Stomach (tissue), 19 donors: Measurements from ENCODE around the gene FGF23. TPM values are rescaled to one million over a fixed set of nuclear protein-coding genes. Genes with fewer than 3 reads are reported as not detected.
A peak's percentile ranks its signal among the peaks of the same experiment; 100 is the strongest.

Experiments used
- DNase-seq, 2 donors: peaks; one replicate each; pipeline versions ENCODE4 v3.0.0 to v3.0.0-alpha.2; 2013 to 2019
- H3K27ac ChIP-seq, 5 donors: fragments of 200-600 bp in 4 of 5; sonication (generic) in 4 of 5; one replicate each; pipeline ENCODE4 v1.5.1; 2013 to 2019; ENCODE audit warnings: mild to moderate bottlenecking in 1 of 5, moderate library complexity in 1 of 5
- H3K27me3 ChIP-seq, 3 donors: fragments of 200-600 bp; sonication (generic); one replicate each; pipeline ENCODE4 v1.5.1; 2017 to 2019; ENCODE audit warnings: mixed run types in 1 of 3
- H3K36me3 ChIP-seq, 4 donors: fragments of 200-600 bp; sonication (generic); 1 replicate in 3 of 4; 2 replicates in 1 of 4; pipeline ENCODE4 v1.5.1; 2016 to 2019
- H3K4me1 ChIP-seq, 4 donors: fragments of 200-600 bp; sonication (generic); one replicate each; pipeline ENCODE4 v1.5.1; 2016 to 2019
- H3K4me3 ChIP-seq, 4 donors: fragments of 200-600 bp; sonication (generic) in 3 of 4; one replicate each; pipeline ENCODE4 v1.5.1; 2016 to 2019; ENCODE audit warnings: mild to moderate bottlenecking in 1 of 4
- H3K9me3 ChIP-seq, 4 donors: fragments of 200-600 bp; sonication (generic); one replicate each; pipeline ENCODE4 v1.5.1; 2016 to 2019
- CTCF ChIP-seq, 7 experiments: fragments of 450-650 bp in 4 of 7; fragments of 200-600 bp in 3 of 7; sonication (generic) in 3 of 7; IDR thresholded peaks; one replicate each; pipeline ENCODE4 v1.5.1; 2016 to 2019; ENCODE audit warnings: antibody characterized with exemption in 7 of 7, control low read depth in 2 of 7, mild to moderate bottlenecking in 1 of 7
- EP300 ChIP-seq: sonication (generic); formaldehyde crosslinking; IDR thresholded peaks from one replicate; pipeline ENCODE4 v1.6.1; 2017; ENCODE audit warnings: antibody characterized with exemption
- POLR2A ChIP-seq, 4 donors: fragments of 450-650 bp; IDR thresholded peaks; one replicate each; pipeline ENCODE4 v1.6.1; 2016; ENCODE audit warnings: antibody characterized with exemption in 4 of 4, control low read depth in 2 of 4, mild to moderate bottlenecking in 1 of 4, moderate library complexity in 1 of 4
- POLR2AphosphoS5 ChIP-seq, 3 donors: sonication (generic); formaldehyde crosslinking; IDR thresholded peaks; one replicate each; pipeline ENCODE4 v1.6.1; 2016; ENCODE audit warnings: antibody characterized with exemption in 3 of 3
- WGBS, 5 donors: extraction: QIAGEN DNeasy Blood & Tissue Kit in 3 of 5; methylation state at CpG; one replicate each; pipeline versions ENCODE4 v1.1.5 to v1.1.7; 2013 to 2018; 5-methylcytosine and 5-hydroxymethylcytosine counted together
- intact Hi-C: fragments of 100-400 bp; cut with DNase I; formaldehyde crosslinking; loops from one replicate; pipeline ENCODE4 v1.15.1; 2023; ENCODE audit warnings: low total_unique reads
- long read RNA-seq, 10 donors: transcript quantifications; one replicate each; lab custom pipeline, GENCODE V29; 2026
- polyA plus RNA-seq, 3 donors: library from polyadenylated mRNA; stranded (reverse); fragments of 200-250 nt; gene quantifications; one replicate each; pipeline ENCODE4 v1.2.3, GENCODE V29; 2013
- total RNA-seq, 5 donors: library from RNA; depleted of rRNA; stranded (reverse); fragments of >200 nt; gene quantifications; one replicate each; pipeline versions ENCODE4 v1.1.0 to v1.2.3, GENCODE V29; 2014 to 2016
- donor health status: healthy with polysubstance abuse.
- donor health status: Bipolar disorder and iron deficiency.
- donor health status: healthy.

FGF23 gene
- total RNA-seq (not detected), polyA plus RNA-seq (not detected)
- long read RNA-seq, donor 1 = 0 reads
- long read RNA-seq, donor 2 = 0 reads
- long read RNA-seq, donor 3 = 0 reads
- long read RNA-seq, donor 4 = 0 reads
- long read RNA-seq, donor 5 = 0 reads
- long read RNA-seq, donor 6 = 0 reads
- long read RNA-seq, donor 7 = 0 reads
- long read RNA-seq, donor 8 = 0 reads
- long read RNA-seq, donor 9 = 0 reads
- long read RNA-seq, donor 10 = 0 reads

GRCh38 chr12:4379405-4379804, at the start of gene FGF23:
Gene FGF23, minus strand, starts transcription at chr12:4379712. Its CDS starts 130 bp downstream, at chr12:4379582.
- peaks cover 0 to 23% (median 7%) of the 10 kb centered on the region in 3 donors for H3K27me3 ChIP-seq
- peak in 1 of 2 donors; percentile 55 for DNase-seq
- 9 to 17% (median 10%) methylated on average over 3 to 7 of the region's 7 CpGs for WGBS, 5 donors
- intact Hi-C loops = no loop called here
- H3K36me3 ChIP-seq = no peaks in the 10 kb centered on the region
- H3K4me3 ChIP-seq = no peak within 1 kb of the TSS
- no peaks in the 10 kb centered on the region for H3K9me3 ChIP-seq
- H3K27ac ChIP-seq = no peak within 1 kb of the TSS
- TF ChIP-seq POLR2A (IDR thresholded peaks at IDR 0.05) (no peak), EP300 (no peak), POLR2AphosphoS5 (IDR thresholded peaks at IDR 0.05) (no peak), CTCF (IDR thresholded peaks at IDR 0.05) (no peak)
- no peaks in the 10 kb centered on the region for H3K4me1 ChIP-seq

- no peaks in the 10 kb centered on the region for H3K9me3 ChIP-seq
- H3K4me3 ChIP-seq = no peak overlapping the region
- no peak for TF ChIP-seq POLR2AphosphoS5 (IDR thresholded peaks at IDR 0.05)
- WGBS, 5 donors = 46 to 63% (median 58%) methylated on average over 6 of the region's 6 CpGs
- peak in 1 of 2 donors; percentile 42 for DNase-seq
- H3K27me3 ChIP-seq = no peaks in the 10 kb centered on the region
- no peaks in the 10 kb centered on the region for H3K4me1 ChIP-seq
- H3K36me3 ChIP-seq = no peaks in the 10 kb centered on the region
- H3K27ac ChIP-seq = no peak overlapping the region
- intact Hi-C loops = no loop called here
Observed at GRCh38 chr12:4424422-4424821, 44.9 kb upstream of the FGF23 start.

GRCh38 chr12:4423528-4424195, 44.1 kb upstream of the FGF23 start:
- H3K27me3 ChIP-seq = no peaks in the 10 kb centered on the region
- DNase-seq = no peak
- H3K9me3 ChIP-seq = no peaks in the 10 kb centered on the region
- H3K27ac ChIP-seq = no peak overlapping the region
- 74 to 81% (median 79%) methylated on average over 11 of the region's 11 CpGs for WGBS, 5 donors
- no peaks in the 10 kb centered on the region for H3K36me3 ChIP-seq
- TF ChIP-seq POLR2A (IDR thresholded peaks at IDR 0.05) = no peak
- no peak for TF ChIP-seq EP300
- TF ChIP-seq POLR2AphosphoS5 (IDR thresholded peaks at IDR 0.05) = no peak
- no peaks in the 10 kb centered on the region for H3K4me1 ChIP-seq
- intact Hi-C loops = no loop called here
- no peak overlapping the region for H3K4me3 ChIP-seq

GRCh38 chr12:4422985-4423384, 43.5 kb upstream of the FGF23 start:
- H3K36me3 ChIP-seq = no peaks in the 10 kb centered on the region
- peaks cover 0 to under 1% (median 0%) of the 10 kb centered on the region in 3 donors for H3K27me3 ChIP-seq
- 82 to 89% (median 87%) methylated on average over 9 of the region's 9 CpGs for WGBS, 5 donors
- no peak overlapping the region for H3K4me3 ChIP-seq
- intact Hi-C loops = no loop called here
- TF ChIP-seq POLR2AphosphoS5 (IDR thresholded peaks at IDR 0.05) = no peak
- no peak for TF ChIP-seq POLR2A (IDR thresholded peaks at IDR 0.05)
- no peak for TF ChIP-seq CTCF (IDR thresholded peaks at IDR 0.05)
- no peak for TF ChIP-seq EP300
- H3K9me3 ChIP-seq = no peaks in the 10 kb centered on the region
- DNase-seq = no peak
- H3K4me1 ChIP-seq = no peaks in the 10 kb centered on the region
- H3K27ac ChIP-seq = no peak overlapping the region

GRCh38 chr12:4421590-4422031, 42.1 kb upstream of the FGF23 start:
- Histone ChIP-seq H3K9me3 (no peaks in the 10 kb centered on the region), H3K36me3 (no peaks in the 10 kb centered on the region), H3K4me1 (no peaks in the 10 kb centered on the region), H3K27ac (no peak overlapping the region), H3K4me3 (no peak overlapping the region), H3K27me3 (peaks cover 0 to 14% (median 11%) of the 10 kb centered on the region in 3 donors)
- peak in 1 of 2 donors; percentile 51 for DNase-seq
- WGBS, 5 donors = 33 to 38% (median 34%) methylated on average over 4 of the region's 4 CpGs
- intact Hi-C loops = no loop called here
- TF ChIP-seq EP300 (no peak), CTCF (IDR thresholded peaks at IDR 0.05) (peak in 4 of 7 experiments; percentile 12 to 61 (median 40))
